ENCODE results near the gene GPC1. TPM values are rescaled to one million over a fixed set of nuclear protein-coding genes. Genes with fewer than 3 reads are reported as not detected.

GPC1 gene
- total and polyA plus RNA-seq, 2 of the 13 experiments (the other 11 are each of a cell fraction or from before 2014, with no cell fraction given) = 4.0 to 5.5 TPM

- no peak for TF ChIP-seq ELK4 (CRISPR knock-in tag; IDR thresholded peaks at IDR 0.05; ENCODE audit: borderline replicate concordance)
- no peak for TF ChIP-seq ZNF782 (CRISPR knock-in tag; IDR thresholded peaks at IDR 0.05; ENCODE audit: borderline replicate concordance)
- no peak for TF ChIP-seq ZNF501 (CRISPR knock-in tag; IDR thresholded peaks at IDR 0.05)
- no peak for TF ChIP-seq MXD4 (CRISPR knock-in tag; IDR thresholded peaks at IDR 0.05)
- TF ChIP-seq HNRNPK (IDR thresholded peaks at IDR 0.05; ENCODE audit: low read depth, low read length, poor library complexity, severe bottlenecking) = no peak
Observed at GRCh38 chr2:240394549-240394948, 40.9 kb upstream of the GPC1 start (continued).

GRCh38 chr2:240395448-240395847, 40.0 kb upstream of the GPC1 start:
- H3K9me3 ChIP-seq (ENCODE audit: low read length) = no peaks in the 10 kb centered on the region
- no TSS peak for BruUV-seq (replicated peaks)
- intact Hi-C loops (cut with micrococcal nuclease; ENCODE audit: unreplicated experiment) (no loop called here), in situ Hi-C loops (cut with HindIII; ENCODE audit: extremely low pct_ligation_motif_present, low pct_unique_long_range_greater_than_20kb) (no loop called here)
- H3K79me2 ChIP-seq (ENCODE audit: insufficient read depth, low read length) = no peaks in the 10 kb centered on the region
- ChIA-PET POLR2A (no interaction called here), CTCF (ENCODE audit: low intra/inter-chr PET ratio, low total read pairs) (no interaction called here)
- H3K4me2 ChIP-seq (ENCODE audit: low read depth, low read length) = no peak overlapping the region
- no peak overlapping the region for H3K9ac ChIP-seq (ENCODE audit: insufficient read depth, low read depth, low read length)
- 19% methylated on average over 8 of the region's 8 CpGs for WGBS (ENCODE audit: low lambda C conversion rate)
- no peaks in the 10 kb centered on the region; the same call in 1 of the 2 replicates for H4K20me1 ChIP-seq (ENCODE audit: insufficient read depth, low read length)
- no peak overlapping the region for H3K27ac ChIP-seq (ENCODE audit: extremely low read length, insufficient read depth, low read length)
- no peaks in the 10 kb centered on the region for H3K36me3 ChIP-seq (replicated peaks in 1 of 2; ENCODE audit: control insufficient read depth in 1 of 2, insufficient read depth in 2 of 2, low read length in 2 of 2)
- H2AFZ ChIP-seq (ENCODE audit: low read length) = no peak overlapping the region
- TF ChIP-seq ZBTB7B (CRISPR knock-in tag; IDR thresholded peaks at IDR 0.05) = no peak
- TF ChIP-seq CEBPZ (IDR thresholded peaks at IDR 0.05; ENCODE audit: low read length) = no peak
- TF ChIP-seq POLR2AphosphoS2 (IDR thresholded peaks at IDR 0.05; ENCODE audit: low read depth, low read length) = no peak
- no peak for TF ChIP-seq ZNF629 (CRISPR knock-in tag; conservative IDR thresholded peaks at IDR 0.05)
- TF ChIP-seq ATF4 (CRISPR knock-in tag; IDR thresholded peaks at IDR 0.05) = no peak
- no peak for TF ChIP-seq DNMT1 (CRISPR knock-in tag; IDR thresholded peaks at IDR 0.05)
- no peak for TF ChIP-seq HDAC1 (CRISPR knock-in tag; IDR thresholded peaks at IDR 0.05)
- no peak for TF ChIP-seq ZNF441 (CRISPR knock-in tag; IDR thresholded peaks at IDR 0.05; ENCODE audit: borderline replicate concordance)
- no peak for TF ChIP-seq FOXJ3 (CRISPR knock-in tag; IDR thresholded peaks at IDR 0.05; ENCODE audit: borderline replicate concordance)
- no peak for TF ChIP-seq ZNF468 (CRISPR knock-in tag; IDR thresholded peaks at IDR 0.05)
- TF ChIP-seq ZNF496 (CRISPR knock-in tag; IDR thresholded peaks at IDR 0.05; ENCODE audit: insufficient replicate concordance) = no peak
- no peak for TF ChIP-seq MZF1 (CRISPR knock-in tag; IDR thresholded peaks at IDR 0.05; ENCODE audit: borderline replicate concordance)
- no peaks in the 10 kb centered on the region for H3K4me1 ChIP-seq (ENCODE audit: insufficient read depth, low read length)
- no peak for DNase-seq (ENCODE audit: low spot score)
- no peak for FAIRE-seq
- H3K27me3 ChIP-seq (ENCODE audit: control insufficient read depth in 1 of 2, insufficient read depth in 2 of 2, low read length in 2 of 2) = peaks cover 32 to 96% of the 10 kb centered on the region in 2 experiments
- H3K4me3 ChIP-seq (replicated peaks in 1 of 3; ENCODE audit: insufficient read depth in 1 of 3, low read depth in 2 of 3, low read length in 3 of 3) = no peak overlapping the region
- no peak for ATAC-seq
